Liver (tissue), 9 donors: ENCODE data around the gene PALD1. TPM values are rescaled to one million over a fixed set of nuclear protein-coding genes. Genes with fewer than 3 reads are reported as not detected.

Experiments used
- DNase-seq: peaks from one replicate; pipeline ENCODE4 v3.0.0-alpha.2; 2017; ENCODE audit warnings: low spot score
- H3K27ac ChIP-seq, 2 donors: one replicate each; pipeline ENCODE4 v1.7.0; 2013; ENCODE audit warnings: inconsistent platforms in 2 of 2, low read length in 2 of 2, control low read depth in 1 of 2, low read depth in 1 of 2, mild to moderate bottlenecking in 1 of 2
- H3K27me3 ChIP-seq, 4 donors: one replicate each; pipeline versions ENCODE4 v1.6.1 to v1.7.0; 2013; ENCODE audit warnings: low read length in 3 of 4, inconsistent platforms in 1 of 4, mild to moderate bottlenecking in 1 of 4, moderate library complexity in 1 of 4; ENCODE audit not compliant: control insufficient read depth in 4 of 4, insufficient read depth in 4 of 4
- H3K36me3 ChIP-seq, 4 donors: one replicate each; pipeline versions ENCODE4 v1.6.1 to v1.7.0; 2013; ENCODE audit warnings: low read length in 3 of 4, mild to moderate bottlenecking in 3 of 4, low read depth in 1 of 4, moderate library complexity in 1 of 4; ENCODE audit not compliant: control insufficient read depth in 4 of 4, insufficient read depth in 3 of 4
- H3K4me1 ChIP-seq, 4 donors: one replicate each; pipeline versions ENCODE4 v1.6.1 to v1.7.0; 2013; ENCODE audit warnings: low read length in 3 of 4, mild to moderate bottlenecking in 3 of 4, moderate library complexity in 1 of 4; ENCODE audit not compliant: control insufficient read depth in 4 of 4, insufficient read depth in 4 of 4
- H3K4me3 ChIP-seq, 3 donors: one replicate each; pipeline versions ENCODE4 v1.6.1 to v1.7.0; 2013; ENCODE audit warnings: low read length in 3 of 3, control low read depth in 1 of 3, low read depth in 1 of 3, mild to moderate bottlenecking in 1 of 3
- H3K9ac ChIP-seq, 2 donors: one replicate each; pipeline ENCODE4 v1.7.0; 2013; ENCODE audit warnings: low read length in 2 of 2, mild to moderate bottlenecking in 2 of 2, moderate library complexity in 2 of 2, control low read depth in 1 of 2, low read depth in 1 of 2
- H3K9me3 ChIP-seq, 4 donors: one replicate each; pipeline versions ENCODE4 v1.6.1 to v1.7.0; 2013; ENCODE audit warnings: low read length in 3 of 4; ENCODE audit not compliant: control insufficient read depth in 4 of 4
- ATF3 ChIP-seq: IDR thresholded peaks from 2 replicates; pipeline ENCODE4 v1.6.1; 2016; ENCODE audit warnings: antibody characterized with exemption
- CTCF ChIP-seq: fragments of 150-350 bp; IDR thresholded peaks from 2 replicates; pipeline ENCODE4 v1.5.1; 2017; ENCODE audit warnings: improper control_type of control experiment, low read depth, low read length; ENCODE audit not compliant: missing input control
- EGR1 ChIP-seq, 2 donors: IDR thresholded peaks; 2 replicates each; pipeline ENCODE4 v1.6.1; 2016 to 2018; ENCODE audit warnings: antibody characterized with exemption in 2 of 2, low read depth in 2 of 2
- FOXA1 ChIP-seq: IDR thresholded peaks from 2 replicates; pipeline ENCODE4 v1.6.1; 2016; ENCODE audit warnings: antibody characterized with exemption
- GABPA ChIP-seq, 2 donors: IDR thresholded peaks in 1 of 2; conservative IDR thresholded peaks in 1 of 2; 2 replicates each; pipeline ENCODE4 v1.6.1; 2016; ENCODE audit warnings: antibody characterized with exemption in 2 of 2, mild to moderate bottlenecking in 1 of 2, moderate library complexity in 1 of 2
- HNF4A ChIP-seq, 2 donors: conservative IDR thresholded peaks; 2 replicates each; pipeline ENCODE4 v1.6.1; 2016; ENCODE audit warnings: antibody characterized with exemption in 2 of 2, mild to moderate bottlenecking in 2 of 2
- HNF4G ChIP-seq: IDR thresholded peaks from 2 replicates; pipeline ENCODE4 v1.6.1; 2016; ENCODE audit warnings: antibody characterized with exemption
- MAX ChIP-seq: IDR thresholded peaks from 2 replicates; pipeline ENCODE4 v1.6.1; 2016; ENCODE audit warnings: antibody characterized with exemption
- NR2F2 ChIP-seq: IDR thresholded peaks from 2 replicates; pipeline ENCODE4 v1.6.1; 2016; ENCODE audit warnings: antibody characterized with exemption
- RAD21 ChIP-seq, 2 donors: IDR thresholded peaks; 2 replicates each; pipeline ENCODE4 v1.6.1; 2016; ENCODE audit warnings: antibody characterized with exemption in 2 of 2, mild to moderate bottlenecking in 2 of 2
- REST ChIP-seq: IDR thresholded peaks from 2 replicates; pipeline ENCODE4 v1.6.1; 2016; ENCODE audit warnings: antibody characterized with exemption, mild to moderate bottlenecking
- RXRA ChIP-seq, 2 donors: IDR thresholded peaks; 2 replicates each; pipeline ENCODE4 v1.6.1; 2017 to 2018; ENCODE audit warnings: antibody characterized with exemption in 2 of 2, mild to moderate bottlenecking in 1 of 2
- SP1 ChIP-seq: IDR thresholded peaks from 2 replicates; pipeline ENCODE4 v1.6.1; 2018; ENCODE audit warnings: antibody characterized with exemption, mild to moderate bottlenecking
- TAF1 ChIP-seq: conservative IDR thresholded peaks from 2 replicates; pipeline ENCODE4 v1.6.1; 2016; ENCODE audit warnings: antibody characterized with exemption, mild to moderate bottlenecking
- YY1 ChIP-seq: IDR thresholded peaks from 2 replicates; pipeline ENCODE4 v1.6.1; 2016; ENCODE audit warnings: antibody characterized with exemption, mild to moderate bottlenecking
- WGBS: extraction: QIAGEN DNeasy Blood & Tissue Kit; methylation state at CpG from one replicate; pipeline ENCODE4 v1.1.7; 2013; 5-methylcytosine and 5-hydroxymethylcytosine counted together
- polyA plus RNA-seq, 2 donors: library from polyadenylated mRNA; stranded (reverse) in 1 of 2; unstranded in 1 of 2; fragments of 200-250 nt in 1 of 2; fragments of >200 nt in 1 of 2; fragmentation: Nextera tagmentation in 1 of 2; extraction: Ambion mirVana in 1 of 2; gene quantifications; one replicate each; pipeline versions ENCODE4 v1.2.1 to v1.2.3, GENCODE V29; 2013 to 2015
- total RNA-seq, 2 donors: library from RNA; depleted of rRNA; stranded (reverse); fragments of >200 nt; gene quantifications; one replicate each; pipeline ENCODE4 v1.2.3, GENCODE V29; 2014
- donor health status: healthy.
- donor health status: healthy.
- donor health status: healthy.
- donor health status: healthy.
- donor health status: healthy.

The PALD1 gene
- total and polyA plus RNA-seq, 4 donors = 0.72 to 4.2 (median 1.4) TPM

- Histone ChIP-seq H3K27ac (peak overlapping the region in 1 of 2 donors; percentile 58), H3K4me3 (no peak overlapping the region), H3K36me3 (no peaks in the 10 kb centered on the region), H3K9ac (no peak overlapping the region), H3K9me3 (no peaks in the 10 kb centered on the region), H3K4me1 (peaks cover 0 to 28% (median 4%) of the 10 kb centered on the region in 4 donors), H3K27me3 (no peaks in the 10 kb centered on the region)
- no peak for TF ChIP-seq FOXA1
- no peak for TF ChIP-seq RXRA (IDR thresholded peaks at IDR 0.05)
- TF ChIP-seq ATF3 = no peak
- no peak for TF ChIP-seq MAX
- no peak for TF ChIP-seq HNF4G
- TF ChIP-seq YY1 = no peak
- no peak for TF ChIP-seq NR2F2
- no peak for TF ChIP-seq REST
- no peak for TF ChIP-seq HNF4A (conservative IDR thresholded peaks at IDR 0.05)
- TF ChIP-seq RAD21 (IDR thresholded peaks at IDR 0.05) = no peak
- TF ChIP-seq SP1 = no peak
- no peak for TF ChIP-seq TAF1
- no peak for TF ChIP-seq GABPA (IDR thresholded peaks at IDR 0.05 in 1 of 2, conservative IDR thresholded peaks at IDR 0.05 in 1 of 2)
- no peak for TF ChIP-seq CTCF
- no peak for TF ChIP-seq EGR1 (IDR thresholded peaks at IDR 0.05; ENCODE audit: low read depth in 2 of 2)
- 65% methylated on average over 8 of the region's 8 CpGs for WGBS
- DNase-seq = no peak
These were observed 1.2 kb downstream of the PALD1 start for GRCh38 chr10:70479626-70480238.

- WGBS = 52% methylated on average over 9 of the region's 9 CpGs
- TF ChIP-seq RAD21 (IDR thresholded peaks at IDR 0.05) = no peak
- TF ChIP-seq NR2F2 = peak; percentile 14
- Histone ChIP-seq H3K4me3 (no peak overlapping the region), H3K27me3 (no peaks in the 10 kb centered on the region), H3K4me1 (peaks cover 0 to 28% (median 4%) of the 10 kb centered on the region in 4 donors), H3K27ac (no peak overlapping the region), H3K9me3 (no peaks in the 10 kb centered on the region), H3K9ac (no peak overlapping the region), H3K36me3 (no peaks in the 10 kb centered on the region)
- DNase-seq = no peak
These were observed 1.8 kb downstream of the PALD1 start for GRCh38 chr10:70480239-70480861.
